Raji (cell line): ENCODE results near the gene TXNRD3.

ENCODE experiments used
- POLR2A ChIP-seq: IDR thresholded peaks from 2 replicates; pipeline ENCODE4 v1.6.1; 2011; ENCODE audit warnings: low read depth, low read length, control low read depth; ENCODE audit not compliant: insufficient read depth

The TXNRD3 gene

DNA sequence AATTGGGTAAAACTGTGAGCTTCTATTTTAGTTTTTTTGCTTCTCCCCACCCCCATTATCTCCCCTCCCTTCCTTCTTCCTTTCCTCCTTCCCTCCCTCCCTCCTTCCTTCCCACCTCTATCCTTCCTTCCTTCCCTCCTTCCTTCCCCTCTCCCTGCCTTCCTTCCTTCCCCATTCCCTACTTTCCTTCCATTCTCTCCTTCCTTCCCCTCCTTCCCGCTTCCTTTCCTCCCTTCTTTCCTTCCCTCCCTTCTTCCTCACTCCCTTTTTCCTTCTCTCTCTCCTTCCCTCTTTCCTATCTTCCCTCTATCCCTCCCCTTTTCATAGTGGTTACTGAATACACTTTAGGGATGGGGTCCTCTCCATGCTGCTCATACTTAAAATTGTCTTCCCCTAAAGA lies 55.8 kb downstream of the TXNRD3 start:
- no peak for TF ChIP-seq POLR2A

GRCh38 chr3:126582311-126582710 lies 72.6 kb downstream of the TXNRD3 start:
- TF ChIP-seq POLR2A, result no peak

- TF ChIP-seq POLR2A, result no peak
Measured at GRCh38 chr3:126581569-126581968, 73.4 kb downstream of the TXNRD3 start.

DNA sequence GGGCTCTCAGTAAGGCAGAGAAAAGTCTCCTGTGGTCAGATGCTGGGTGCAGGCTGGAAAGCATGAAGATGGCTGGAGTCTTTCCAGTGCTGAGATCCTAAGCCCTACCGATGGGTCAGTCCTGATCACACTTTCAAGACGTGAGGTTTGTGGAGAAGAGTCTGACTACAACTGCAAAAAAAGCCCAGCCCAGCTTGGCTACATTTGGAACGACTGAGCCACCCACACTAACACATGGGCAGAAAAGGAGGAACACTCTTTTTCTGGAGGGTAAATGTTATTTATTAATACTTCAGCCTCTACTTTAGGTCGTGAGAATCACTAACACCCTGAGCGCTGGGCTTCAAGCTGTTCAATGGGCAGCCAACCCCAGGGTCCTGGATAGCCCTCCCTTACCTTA lies 74.2 kb downstream of the TXNRD3 start:
- TF ChIP-seq POLR2A, result no peak

DNA sequence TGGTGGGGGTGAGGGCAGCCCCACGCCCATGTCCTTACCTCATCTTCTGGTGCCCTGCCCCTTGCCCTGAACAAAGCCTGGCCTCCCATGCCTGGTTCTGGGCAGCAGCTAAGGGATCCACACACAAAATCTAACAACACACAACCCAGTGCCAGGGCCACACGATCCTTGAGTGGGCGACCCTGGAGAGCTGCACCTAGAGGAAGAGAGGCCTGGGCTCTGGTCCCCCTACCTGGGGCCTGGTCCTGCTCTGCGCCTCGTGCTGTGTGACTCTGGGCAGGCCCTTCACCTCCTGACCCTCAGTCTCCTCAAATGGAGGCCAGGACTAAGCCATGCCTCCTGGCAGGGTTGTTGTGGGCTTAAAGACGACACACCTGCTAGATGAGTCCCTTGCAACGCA lies 76.2 kb downstream of the TXNRD3 start:
- TF ChIP-seq POLR2A, result no peak

DNA sequence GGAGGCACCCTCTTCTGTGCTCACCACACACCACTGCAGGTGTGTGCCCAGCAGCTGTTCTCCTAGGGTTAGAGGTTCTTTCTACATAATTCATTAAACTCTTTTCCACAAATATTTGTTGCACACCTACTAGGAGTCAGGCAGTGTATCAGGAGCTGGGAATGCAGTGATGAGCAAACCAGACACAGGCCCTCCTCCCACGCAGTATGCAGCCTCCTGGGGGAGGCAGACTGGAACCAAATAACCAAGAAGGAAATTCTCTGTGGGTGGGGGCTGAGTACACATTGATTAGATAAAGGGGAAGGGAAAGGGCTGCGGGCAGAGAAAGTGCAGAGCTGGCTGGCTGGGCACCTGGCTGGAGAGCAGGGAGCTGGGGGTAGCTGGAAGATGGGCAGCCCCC lies 77.7 kb downstream of the TXNRD3 start:
- no peak for TF ChIP-seq POLR2A

- no peak for TF ChIP-seq POLR2A
Measured at GRCh38 chr3:126573492-126574117, 81.3 kb downstream of the TXNRD3 start.

DNA sequence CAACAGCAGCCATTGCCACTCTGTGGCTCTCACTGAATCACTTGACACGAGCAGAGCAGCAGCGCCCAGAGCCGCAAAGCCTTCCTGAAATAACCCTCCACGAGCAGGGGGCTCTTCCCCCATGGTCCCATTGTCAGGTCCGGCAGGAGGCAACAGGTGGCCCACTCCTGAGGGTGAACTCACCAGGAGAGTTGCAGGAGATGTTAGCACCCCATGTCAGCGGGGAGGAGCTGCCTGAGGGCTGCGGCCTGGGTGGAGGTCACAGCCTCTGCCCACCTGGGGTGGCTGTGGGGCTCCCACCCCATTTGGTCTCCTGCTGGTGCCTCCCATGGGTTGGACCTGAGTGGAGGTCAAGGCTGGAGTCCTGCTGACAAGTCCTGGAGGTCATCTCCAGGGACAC lies 83.8 kb downstream of the TXNRD3 start:
- no peak for TF ChIP-seq POLR2A

GRCh38 chr3:126570103-126570541 lies 84.8 kb downstream of the TXNRD3 start:
- TF ChIP-seq POLR2A, result no peak

- TF ChIP-seq POLR2A, result no peak
Measured at GRCh38 chr3:126569390-126569975, 85.4 kb downstream of the TXNRD3 start.

DNA sequence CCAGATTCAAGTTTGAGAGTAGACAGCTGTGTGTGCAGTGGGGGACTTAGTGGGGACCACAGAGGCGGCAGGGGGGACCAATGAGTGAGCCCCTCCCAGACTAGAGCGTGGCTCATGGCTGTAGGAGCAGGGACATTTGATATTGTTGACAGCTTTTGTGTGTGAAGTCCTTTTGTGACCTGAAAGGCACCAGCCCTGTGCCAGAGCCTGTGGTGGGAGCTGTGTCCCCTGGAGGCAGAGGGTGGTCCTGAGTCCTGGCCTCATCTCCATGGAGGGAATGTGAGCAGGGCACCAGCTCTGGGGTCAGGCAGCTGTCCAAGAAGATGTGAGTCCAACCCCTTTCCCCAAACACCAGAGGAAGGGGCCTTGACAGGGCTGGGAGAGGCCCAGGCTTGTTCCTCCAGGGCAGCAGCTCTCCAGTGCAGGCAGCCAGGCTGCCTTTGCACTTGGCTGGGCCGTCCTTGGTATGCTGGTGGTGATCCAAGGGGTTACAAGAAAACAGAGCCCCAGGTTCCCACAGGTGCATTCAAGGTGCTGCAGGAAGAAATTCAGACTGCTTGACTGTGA lies 86.1 kb downstream of the TXNRD3 start:
- no peak for TF ChIP-seq POLR2A

DNA sequence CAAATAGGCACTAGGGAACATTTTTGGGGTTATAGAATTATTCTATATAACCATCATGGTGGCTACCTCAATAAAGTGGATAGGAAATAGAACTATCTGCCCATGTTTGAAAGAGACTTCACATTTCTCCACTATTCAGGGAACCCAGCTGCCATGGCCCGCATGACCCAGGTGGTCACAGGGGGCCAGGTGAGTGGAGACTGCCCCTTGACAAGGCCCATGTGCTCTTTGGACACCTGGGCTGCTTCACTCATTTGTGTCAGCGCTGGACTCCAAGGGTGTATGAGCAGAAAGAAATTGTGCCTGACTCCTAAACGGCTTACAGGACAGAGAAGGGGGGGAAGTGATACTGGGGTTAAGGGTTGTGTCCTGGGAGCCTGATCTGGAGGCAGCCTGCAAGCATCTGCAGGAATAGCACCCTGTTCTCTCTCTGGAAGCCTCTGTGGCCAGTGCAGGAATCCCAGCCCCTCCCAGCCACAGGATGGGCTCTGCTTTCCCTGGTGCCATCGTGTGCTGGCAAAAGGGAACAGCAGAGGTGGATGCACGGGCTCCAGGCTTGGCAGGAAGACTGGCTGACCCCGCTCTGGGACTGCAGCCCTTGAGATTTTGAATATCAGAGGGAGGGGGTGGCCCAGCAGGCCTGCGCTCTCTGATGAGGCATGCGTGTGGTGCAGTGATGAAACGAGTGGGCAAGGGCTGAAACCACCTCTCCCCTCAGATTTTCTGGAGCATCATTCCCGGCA lies 87.1 kb downstream of the TXNRD3 start:
- no peak for TF ChIP-seq POLR2A

DNA sequence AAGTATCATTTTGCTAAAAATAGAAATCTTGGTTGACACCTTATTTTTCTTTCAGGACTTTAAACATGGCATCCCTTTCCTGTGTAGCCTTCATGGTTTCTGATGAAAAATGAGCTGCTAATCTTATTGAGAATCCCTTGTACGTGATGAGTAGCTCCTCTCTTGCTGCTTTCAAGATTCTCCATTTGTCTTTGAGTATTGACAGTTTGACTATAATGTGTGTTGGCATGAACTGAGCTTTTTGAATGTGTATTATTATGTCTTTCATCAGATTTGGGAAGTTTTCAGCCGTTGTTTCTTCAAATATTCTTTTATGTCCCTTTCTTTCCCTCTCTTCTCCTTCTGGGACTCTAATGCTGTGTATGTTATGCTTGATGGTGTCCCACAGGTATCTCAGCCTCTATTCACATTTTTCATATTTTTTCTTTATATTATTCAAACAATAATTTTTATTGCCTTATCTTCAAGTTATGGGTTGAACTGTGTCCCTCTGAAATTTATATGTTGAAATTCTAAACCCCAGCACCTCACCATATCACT lies 92.1 kb downstream of the TXNRD3 start:
- no peak for TF ChIP-seq POLR2A

DNA sequence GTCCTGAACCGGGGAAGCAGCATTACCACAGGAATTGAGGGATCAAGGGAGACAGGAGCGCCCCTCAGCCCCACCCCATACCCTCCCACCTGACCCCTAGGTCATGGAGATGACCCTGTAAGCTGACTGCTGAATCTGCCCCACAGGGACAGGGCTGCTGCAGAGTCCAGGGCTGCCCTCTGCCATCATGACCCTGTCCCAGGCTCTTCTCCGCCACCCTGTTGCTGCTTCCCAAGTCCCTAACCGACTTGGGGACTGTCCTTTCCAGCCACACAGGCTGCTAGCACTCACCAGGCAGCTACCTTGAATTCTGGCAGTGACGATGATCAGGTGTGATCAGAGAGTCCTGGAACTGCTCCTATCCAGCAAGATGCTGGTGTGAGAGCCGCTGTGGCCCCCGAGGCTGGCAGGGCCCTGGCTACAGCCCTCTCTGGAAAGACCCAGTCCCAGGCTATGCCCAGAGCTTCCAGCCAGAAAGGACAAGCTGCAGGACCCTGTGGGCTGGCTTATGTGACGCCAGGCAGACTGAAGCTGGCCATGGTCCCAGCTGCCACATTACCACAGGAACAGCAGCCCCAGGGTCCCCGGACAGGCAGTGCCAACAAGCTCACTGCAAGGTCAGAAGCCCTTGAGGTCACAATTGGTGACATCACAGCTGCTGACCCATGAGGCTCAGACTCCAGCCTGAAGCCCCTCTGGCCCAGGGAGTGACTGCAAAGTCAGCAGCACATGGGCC lies 96.4 kb downstream of the TXNRD3 start, which contains the start of gene C3orf22:
C3orf22 (minus strand) TSS at position 597 of the 736 bp plus-strand sequence. CDS start 5,542 bp downstream, outside the sequence.
- no peak for TF ChIP-seq POLR2A

- no peak for TF ChIP-seq POLR2A
Measured at GRCh38 chr3:126557761-126558160, 97.2 kb downstream of the TXNRD3 start.
